Caco-2 (cell line): Measurements from ENCODE around the gene MCC. TPM values are rescaled to one million over a fixed set of nuclear protein-coding genes. Genes with fewer than 3 reads are reported as not detected.

Experiments
- BruUV-seq: library from RNA; stranded (reverse); fragments of 400-500 nt; replicated peaks from 2 replicates; lab custom pipeline; 2021; lab: Mats Ljungman, UMichigan
- CTCF ChIA-PET: fragments of 300-600 bp; sonication (Branson Sonifier 250); formaldehyde crosslinking; loops from one replicate; lab custom pipeline; 2022; ENCODE audit warnings: antibody characterized with exemption; lab: Charles Lee
- POLR2A ChIA-PET: fragments of 300-600 bp; sonication (Branson Sonifier 250); formaldehyde crosslinking; loops from one replicate; lab custom pipeline; 2022; ENCODE audit warnings: antibody characterized with exemption; lab: Charles Lee
- DNase-seq, 2 experiments: peaks; one replicate each; pipeline versions ENCODE4 v3.0.0 to v3.0.0-alpha.2; 2020 to 2022
- H3K27me3 ChIP-seq: replicated peaks from 2 replicates; pipeline ENCODE4 v1.6.0; 2011; ENCODE audit warnings: low read length; ENCODE audit not compliant: control insufficient read depth, insufficient read depth
- H3K36me3 ChIP-seq: 2 replicates; pipeline ENCODE4 v1.5.1; 2011; ENCODE audit warnings: low read length; ENCODE audit not compliant: control insufficient read depth, insufficient read depth
- H3K4me1 ChIP-seq: fragments of 250-450 bp; sonication (Bioruptor Pico); 2 replicates; pipeline ENCODE4 v1.5.1; 2020; ENCODE audit warnings: mild to moderate bottlenecking
- H3K4me3 ChIP-seq: 2 replicates; pipeline ENCODE4 v1.5.1; 2011; ENCODE audit warnings: low read depth, mild to moderate bottlenecking, control low read depth, low read length
- H3K9me3 ChIP-seq: fragments of 250-450 bp; sonication (Bioruptor Pico); 2 replicates; pipeline ENCODE4 v1.5.1; 2020; ENCODE audit warnings: mild to moderate bottlenecking, moderate library complexity
- H3K27ac Mint-ChIP-seq: one replicate; pipeline ENCODE4 v1.8.0; 2022; ENCODE audit warnings: mixed read lengths; ENCODE audit not compliant: unreplicated experiment
- H3K27me3 Mint-ChIP-seq: one replicate; pipeline ENCODE4 v1.8.0; 2022; ENCODE audit warnings: mixed read lengths; ENCODE audit not compliant: insufficient read depth, unreplicated experiment
- H3K36me3 Mint-ChIP-seq: one replicate; pipeline ENCODE4 v1.8.0; 2022; ENCODE audit warnings: mild to moderate bottlenecking, mixed read lengths; ENCODE audit not compliant: insufficient read depth, unreplicated experiment
- H3K4me1 Mint-ChIP-seq: one replicate; pipeline ENCODE4 v1.8.0; 2022; ENCODE audit warnings: low read depth, mixed read lengths; ENCODE audit not compliant: unreplicated experiment
- H3K4me3 Mint-ChIP-seq: one replicate; pipeline ENCODE4 v1.8.0; 2022; ENCODE audit warnings: mild to moderate bottlenecking, moderate library complexity, mixed read lengths; ENCODE audit not compliant: unreplicated experiment
- H3K9me3 Mint-ChIP-seq: one replicate; pipeline ENCODE4 v1.8.0; 2022; ENCODE audit warnings: mixed read lengths; ENCODE audit not compliant: unreplicated experiment
- intact Hi-C: fragments of 100-400 bp; cut with micrococcal nuclease; formaldehyde crosslinking; loops from one replicate; pipeline ENCODE4 v1.10.0; 2022; ENCODE audit not compliant: unreplicated experiment
- total RNA-seq: library from RNA; stranded (reverse); gene quantifications from 2 replicates; pipeline ENCODE4 v1.2.3, GENCODE V29; 2022
- TF ChIP-seq, protein P1 (sequence below), 2 experiments: fragments of 200-600 bp in 1 of 2; IDR thresholded peaks; 1 replicate in 1 of 2; 2 replicates in 1 of 2; pipeline versions ENCODE4 v1.5.1 to v1.8.0; 2011 to 2022; ENCODE audit warnings: antibody characterized with exemption in 1 of 2, control low read depth in 1 of 2, inconsistent platforms in 1 of 2, low read depth in 1 of 2, low read length in 1 of 2, mild to moderate bottlenecking in 1 of 2, moderate library complexity in 1 of 2; ENCODE audit not compliant: insufficient read depth in 1 of 2, severe bottlenecking in 1 of 2, unreplicated experiment in 1 of 2

MCC gene
- total RNA-seq, 1 experiment from 2014 or later, result 0.09 TPM

DNA sequence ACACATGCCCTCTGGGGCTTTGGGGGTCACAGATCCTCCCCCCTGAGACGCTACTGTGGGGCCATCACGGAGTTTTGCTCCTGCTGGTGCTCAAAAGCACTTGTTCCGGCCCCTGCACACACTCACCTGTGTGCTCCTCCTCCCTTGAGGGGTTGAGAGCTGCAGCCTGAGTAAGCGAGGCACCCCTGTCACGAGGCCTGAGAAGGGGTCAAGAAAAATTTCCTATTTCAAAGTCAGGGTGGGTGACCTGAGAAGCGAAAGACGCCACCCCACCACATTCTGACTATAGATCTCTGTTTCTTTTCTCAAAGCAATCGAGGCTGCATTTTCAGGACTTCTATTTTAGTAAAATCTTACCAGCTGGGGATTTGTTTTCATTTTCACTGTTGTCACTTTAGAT lies 373.2 kb downstream of the MCC start:
- Mint-ChIP-seq H3K9me3 (no peaks in the 10 kb centered on the region), H3K4me1 (no peaks in the 10 kb centered on the region), H3K36me3 (no peaks in the 10 kb centered on the region), H3K4me3 (no peak overlapping the region), H3K27ac (no peak overlapping the region), H3K27me3 (peaks cover 13% of the 10 kb centered on the region)
- no peaks in the 10 kb centered on the region for H3K9me3 ChIP-seq
- intact Hi-C loops, result no loop called here
- TF ChIP-seq, protein P1, sequence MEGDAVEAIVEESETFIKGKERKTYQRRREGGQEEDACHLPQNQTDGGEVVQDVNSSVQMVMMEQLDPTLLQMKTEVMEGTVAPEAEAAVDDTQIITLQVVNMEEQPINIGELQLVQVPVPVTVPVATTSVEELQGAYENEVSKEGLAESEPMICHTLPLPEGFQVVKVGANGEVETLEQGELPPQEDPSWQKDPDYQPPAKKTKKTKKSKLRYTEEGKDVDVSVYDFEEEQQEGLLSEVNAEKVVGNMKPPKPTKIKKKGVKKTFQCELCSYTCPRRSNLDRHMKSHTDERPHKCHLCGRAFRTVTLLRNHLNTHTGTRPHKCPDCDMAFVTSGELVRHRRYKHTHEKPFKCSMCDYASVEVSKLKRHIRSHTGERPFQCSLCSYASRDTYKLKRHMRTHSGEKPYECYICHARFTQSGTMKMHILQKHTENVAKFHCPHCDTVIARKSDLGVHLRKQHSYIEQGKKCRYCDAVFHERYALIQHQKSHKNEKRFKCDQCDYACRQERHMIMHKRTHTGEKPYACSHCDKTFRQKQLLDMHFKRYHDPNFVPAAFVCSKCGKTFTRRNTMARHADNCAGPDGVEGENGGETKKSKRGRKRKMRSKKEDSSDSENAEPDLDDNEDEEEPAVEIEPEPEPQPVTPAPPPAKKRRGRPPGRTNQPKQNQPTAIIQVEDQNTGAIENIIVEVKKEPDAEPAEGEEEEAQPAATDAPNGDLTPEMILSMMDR (IDR thresholded peaks at IDR 0.05; ENCODE audit: insufficient read depth in 1 of 2, low read depth in 1 of 2, low read length in 1 of 2, severe bottlenecking in 1 of 2, unreplicated experiment in 1 of 2), result no peak
- no TSS peak for BruUV-seq
- no peaks in the 10 kb centered on the region for H3K4me1 ChIP-seq
- CTCF ChIA-PET, result no interaction called here
- H3K27me3 ChIP-seq, result no peaks in the 10 kb centered on the region; the same call in 1 of the 2 replicates
- no peaks in the 10 kb centered on the region for H3K36me3 ChIP-seq
- DNase-seq, result no peak
- POLR2A ChIA-PET, result no interaction called here
- no peak overlapping the region for H3K4me3 ChIP-seq

DNA sequence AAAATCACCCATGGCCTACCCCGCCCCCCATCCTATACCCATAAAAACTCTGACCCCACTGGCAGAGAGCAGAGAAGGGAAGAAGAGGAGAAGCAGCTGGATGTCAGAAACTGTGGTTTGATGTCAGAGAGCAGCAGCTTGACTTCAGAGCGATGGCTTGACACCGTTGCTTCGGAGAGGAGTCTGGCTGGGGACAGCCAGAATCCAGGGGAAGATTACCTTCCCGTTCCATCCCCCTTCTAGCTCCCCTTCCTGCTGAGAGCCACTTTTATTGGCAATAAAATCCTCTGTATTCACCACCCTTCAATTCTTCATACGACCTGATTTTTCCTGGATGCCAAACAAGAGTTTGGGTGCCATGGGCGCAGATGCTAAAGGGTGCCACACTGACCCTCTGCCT lies 373.7 kb downstream of the MCC start:
- CTCF ChIA-PET, result no interaction called here
- POLR2A ChIA-PET, result no interaction called here
- no peaks in the 10 kb centered on the region for H3K36me3 ChIP-seq
- no peaks in the 10 kb centered on the region; the same call in 1 of the 2 replicates for H3K27me3 ChIP-seq
- no TSS peak for BruUV-seq
- no peak overlapping the region for H3K4me3 Mint-ChIP-seq
- H3K4me1 ChIP-seq, result no peaks in the 10 kb centered on the region
- intact Hi-C loops, result no loop called here
- H3K27me3 Mint-ChIP-seq, result peaks cover 13% of the 10 kb centered on the region
- TF ChIP-seq, protein P1 (IDR thresholded peaks at IDR 0.05; ENCODE audit: insufficient read depth in 1 of 2, low read depth in 1 of 2, low read length in 1 of 2, severe bottlenecking in 1 of 2, unreplicated experiment in 1 of 2), result no peak
- H3K27ac Mint-ChIP-seq, result no peak overlapping the region
- no peaks in the 10 kb centered on the region for H3K36me3 Mint-ChIP-seq
- no peak overlapping the region for H3K4me3 ChIP-seq
- H3K9me3 ChIP-seq, result no peaks in the 10 kb centered on the region
- H3K4me1 Mint-ChIP-seq, result no peaks in the 10 kb centered on the region
- no peak for DNase-seq
- no peaks in the 10 kb centered on the region for H3K9me3 Mint-ChIP-seq

DNA sequence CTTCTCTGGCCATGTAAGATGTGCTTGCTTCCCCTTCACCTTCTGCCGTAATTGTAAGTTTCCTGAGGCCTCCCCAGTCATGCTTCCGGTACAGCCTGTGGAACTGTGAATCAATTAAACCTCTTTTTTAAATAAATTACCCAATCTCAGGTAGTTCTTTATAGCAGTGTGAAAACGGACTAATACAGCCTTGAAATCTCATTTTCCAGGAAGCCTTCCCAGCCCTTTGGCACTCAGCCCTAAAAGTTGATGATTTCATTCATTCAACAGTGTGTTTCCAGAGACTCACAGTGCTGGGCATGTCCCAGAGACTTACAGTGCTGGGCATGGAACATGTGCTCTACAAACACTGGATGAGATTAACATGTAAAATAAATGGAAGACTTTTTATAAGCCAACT lies 375.8 kb downstream of the MCC start:
- Histone ChIP-seq H3K4me1 (no peaks in the 10 kb centered on the region), H3K36me3 (no peaks in the 10 kb centered on the region), H3K27me3 (no peaks in the 10 kb centered on the region; the same call in 1 of the 2 replicates), H3K4me3 (no peak overlapping the region), H3K9me3 (no peaks in the 10 kb centered on the region)
- TF ChIP-seq, protein P1 (IDR thresholded peaks at IDR 0.05; ENCODE audit: insufficient read depth in 1 of 2, low read depth in 1 of 2, low read length in 1 of 2, severe bottlenecking in 1 of 2, unreplicated experiment in 1 of 2), result no peak
- CTCF ChIA-PET, result no interaction called here
- no TSS peak for BruUV-seq
- no peaks in the 10 kb centered on the region for H3K9me3 Mint-ChIP-seq
- no peaks in the 10 kb centered on the region for H3K36me3 Mint-ChIP-seq
- POLR2A ChIA-PET, result no interaction called here
- H3K27me3 Mint-ChIP-seq, result peaks cover 10% of the 10 kb centered on the region
- intact Hi-C loops, result no loop called here
- no peak for DNase-seq
- no peak overlapping the region for H3K27ac Mint-ChIP-seq
- no peaks in the 10 kb centered on the region for H3K4me1 Mint-ChIP-seq
- H3K4me3 Mint-ChIP-seq, result no peak overlapping the region
